Measurements from ENCODE around the gene NACC2.

NACC2 gene

GRCh38 chr9:135992486-135993408 is 102.3 kb downstream of the NACC2 start:
- no peak for DNase-seq (ENCODE audit: low spot score)

- DNase-seq (ENCODE audit: low spot score): no peak
Measured at GRCh38 chr9:135991771-135992170, 103.3 kb downstream of the NACC2 start.

DNA sequence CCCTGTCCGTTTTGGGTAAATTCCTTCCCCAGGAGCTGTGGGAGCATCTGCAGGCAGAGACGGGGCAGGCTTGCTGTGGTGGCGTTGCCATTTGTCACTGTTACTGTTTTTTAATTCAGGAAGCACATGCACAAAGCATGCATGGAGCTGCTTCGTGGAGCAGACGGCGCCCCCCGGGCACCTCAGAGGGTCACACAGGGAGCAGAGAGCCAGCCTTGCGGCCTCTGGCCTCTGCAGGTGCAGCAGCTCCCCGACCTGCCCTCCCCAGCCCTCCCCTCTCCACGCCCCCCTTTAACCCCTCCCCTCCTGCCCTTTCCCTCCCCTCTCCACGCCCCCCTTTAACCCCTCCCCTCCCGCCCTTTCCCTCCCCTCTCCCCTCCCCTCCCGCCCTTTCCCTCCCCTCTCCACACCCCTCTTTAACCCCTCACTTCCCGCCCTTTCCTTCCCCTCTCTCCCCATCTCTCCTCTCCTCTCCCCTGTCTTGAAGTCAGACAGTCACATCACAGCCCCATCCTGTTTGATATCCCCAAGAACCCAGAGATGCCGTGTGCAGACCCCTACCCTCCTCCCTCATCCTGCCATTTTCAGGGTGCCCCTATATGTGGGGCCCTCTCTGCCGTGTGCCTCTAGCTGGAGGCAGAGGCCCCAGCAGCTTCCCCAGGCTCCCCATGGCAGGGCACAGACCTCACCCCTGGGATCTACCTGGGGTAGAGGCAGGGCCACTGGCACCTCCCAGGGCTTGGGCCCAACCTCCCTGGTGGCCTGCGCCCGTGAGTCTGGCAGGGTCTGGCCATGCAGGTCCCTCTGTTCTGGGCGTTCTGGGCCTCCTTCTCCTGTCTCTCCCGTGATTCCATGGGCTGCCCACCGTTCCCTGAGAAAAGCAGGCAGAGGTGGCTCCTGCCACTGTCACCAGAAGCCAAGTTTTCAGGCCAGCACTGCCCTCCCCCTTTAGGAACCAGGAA is 104.3 kb downstream of the NACC2 start:
- peak; percentile 58 for DNase-seq (ENCODE audit: low spot score)

DNA sequence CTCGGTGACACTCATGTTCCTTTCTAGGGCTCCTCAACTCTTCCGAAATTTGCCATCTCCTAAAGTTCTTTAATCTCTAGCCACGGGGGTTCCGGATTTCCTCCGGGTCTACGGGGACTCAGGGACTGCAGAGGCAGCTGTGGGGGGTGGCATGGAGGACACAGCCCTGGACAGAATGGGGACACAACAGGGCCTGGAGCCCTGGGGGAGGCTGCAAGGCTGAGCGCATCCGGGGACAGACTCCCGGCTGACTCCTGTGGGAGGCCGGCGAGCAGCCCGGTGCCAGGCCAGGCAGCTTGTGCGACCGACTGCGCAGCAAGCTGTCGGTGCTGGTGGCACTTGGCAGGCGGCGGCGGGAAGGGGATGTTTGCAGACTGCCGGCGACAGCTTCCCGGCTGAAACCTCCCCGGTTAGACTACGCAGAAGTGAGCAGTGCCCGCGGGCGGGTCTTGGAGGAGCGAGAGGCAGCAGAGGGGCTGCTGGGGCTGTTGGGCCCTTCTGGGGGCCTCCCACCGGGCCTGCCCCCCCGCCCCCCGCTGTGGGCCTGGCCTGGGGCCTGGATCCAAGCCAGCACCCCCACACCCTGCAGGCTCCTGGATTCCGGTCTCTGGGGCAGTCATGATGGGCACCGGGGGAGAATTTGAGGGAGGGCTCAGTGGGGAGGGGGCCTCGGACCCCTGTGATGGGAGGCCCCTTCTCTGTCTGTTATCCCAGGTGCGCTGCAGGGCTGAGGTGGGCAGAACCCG is 105.2 kb downstream of the NACC2 start:
- DNase-seq (ENCODE audit: low spot score): no peak

GRCh38 chr9:135989157-135989556 is 105.9 kb downstream of the NACC2 start:
- DNase-seq (ENCODE audit: low spot score): no peak

GRCh38 chr9:135988493-135988892 is 106.6 kb downstream of the NACC2 start:
- DNase-seq (ENCODE audit: low spot score): no peak

- no peak for DNase-seq (ENCODE audit: low spot score)
Measured at GRCh38 chr9:135987838-135988404, 107.2 kb downstream of the NACC2 start.

GRCh38 chr9:135986605-135987004 is 108.5 kb downstream of the NACC2 start:
- DNase-seq (ENCODE audit: low spot score): no peak

DNA sequence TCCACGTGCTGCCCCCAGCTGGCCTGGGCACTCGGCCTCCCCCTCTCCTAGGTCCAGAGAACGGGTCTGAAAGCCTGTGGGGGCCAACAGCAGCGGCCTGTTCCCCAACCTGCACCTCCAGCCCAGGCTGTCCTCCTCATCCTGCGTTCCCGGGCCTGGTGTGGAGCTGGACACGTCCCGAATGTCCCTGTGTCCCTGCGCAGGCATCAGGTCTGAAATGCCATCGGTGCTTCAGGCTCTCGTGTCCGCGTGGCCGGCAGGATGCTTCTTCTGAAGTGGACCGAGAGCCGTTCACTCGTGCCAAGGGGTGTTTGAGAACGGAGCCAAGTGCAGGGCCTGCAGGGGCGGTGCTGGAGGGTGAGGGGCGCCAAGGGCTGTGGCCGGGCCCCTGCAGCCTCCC is 109.2 kb downstream of the NACC2 start:
- no peak for DNase-seq (ENCODE audit: low spot score)

GRCh38 chr9:135985459-135985774 is 109.7 kb downstream of the NACC2 start:
- no peak for DNase-seq (ENCODE audit: low spot score)

DNA sequence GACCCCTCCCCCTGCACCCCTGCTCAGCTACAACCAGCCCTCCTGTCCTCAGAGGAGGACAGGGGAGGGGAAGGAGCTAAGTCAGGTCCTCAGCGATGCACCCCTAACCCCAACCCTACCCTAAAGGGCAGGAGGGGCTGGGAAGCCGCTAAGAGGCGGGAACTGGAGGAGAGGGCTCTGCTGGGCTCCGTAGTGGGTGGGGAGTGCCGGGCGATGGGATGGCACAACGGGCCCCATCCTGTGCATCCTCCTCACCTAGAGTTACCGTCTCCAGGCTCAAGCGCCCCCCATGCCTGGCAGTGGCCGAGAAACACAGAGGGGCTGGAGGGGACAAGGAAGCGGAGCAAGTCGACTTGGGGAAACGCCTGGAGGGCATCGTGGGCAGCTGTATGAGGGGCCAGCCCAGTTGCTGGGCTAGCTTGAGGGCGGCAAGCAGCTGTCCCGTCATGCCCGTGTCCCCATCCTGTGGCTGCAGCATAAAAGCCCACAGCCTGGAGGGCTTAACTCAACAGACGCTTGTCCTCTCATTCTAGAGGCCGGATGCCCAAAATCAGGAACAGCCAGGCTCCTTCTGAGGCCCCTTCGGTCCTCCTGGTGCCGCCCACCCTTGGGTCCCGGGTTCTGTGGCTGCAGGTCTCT is 110.9 kb downstream of the NACC2 start:
- no peak for DNase-seq (ENCODE audit: low spot score)

- DNase-seq (ENCODE audit: low spot score): no peak
Measured at GRCh38 chr9:135983208-135984071, 111.6 kb downstream of the NACC2 start.

GRCh38 chr9:135982499-135983207 is 112.4 kb downstream of the NACC2 start:
- no peak for DNase-seq (ENCODE audit: low spot score)

GRCh38 chr9:135980926-135981630 is 114.0 kb downstream of the NACC2 start:
- DNase-seq (ENCODE audit: low spot score): no peak

GRCh38 chr9:135979547-135980166 is 115.4 kb downstream of the NACC2 start:
- DNase-seq (ENCODE audit: low spot score): no peak

GRCh38 chr9:135978642-135979546 is 116.2 kb downstream of the NACC2 start:
- DNase-seq (ENCODE audit: low spot score): no peak

GRCh38 chr9:135976944-135977343 is 118.1 kb downstream of the NACC2 start:
- DNase-seq (ENCODE audit: low spot score): no peak

DNA sequence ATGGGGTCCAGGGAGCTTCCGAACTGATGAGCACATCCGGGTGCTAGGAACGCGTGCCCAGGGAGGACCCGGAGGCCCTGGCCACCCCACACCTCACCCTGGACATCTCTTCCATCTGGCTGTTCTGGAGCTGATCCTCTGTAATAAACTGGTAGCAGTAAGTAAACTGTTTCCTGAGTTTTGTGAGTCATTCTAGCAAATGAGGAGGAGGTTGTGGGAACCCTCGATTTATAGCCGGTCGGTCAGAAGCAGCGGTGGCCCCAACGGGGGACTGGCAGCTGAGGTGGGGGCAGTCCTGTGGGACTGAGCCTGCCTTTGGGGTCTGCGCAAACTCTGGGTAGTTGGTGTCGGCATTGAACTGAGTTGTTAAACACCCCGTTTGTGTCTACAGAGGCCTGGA is 118.6 kb downstream of the NACC2 start:
- no peak for DNase-seq (ENCODE audit: low spot score)
